ENCODE data around the gene GPX3. TPM values are rescaled to one million over a fixed set of nuclear protein-coding genes. Genes with fewer than 3 reads are reported as not detected.

Gene GPX3
- total RNA-seq, 1 experiment from 2014 or later: 20.4 TPM

GRCh38 chr5:151072630-151073025, 52.2 kb downstream of the GPX3 start:
- DNase-seq: no peak
- Mint-ChIP-seq H3K36me3 (ENCODE audit: insufficient read depth in 1 of 3, low read depth in 3 of 3) (peaks cover 0 to 5% (median 0%) of the 10 kb centered on the region in 3 experiments; a peak in 2 of 7 replicates), H3K4me3 (no peak overlapping the region), H3K9me3 (no peaks in the 10 kb centered on the region), H3K27me3 (ENCODE audit: low read depth) (no peaks in the 10 kb centered on the region), H3K27ac (peak overlapping the region in 2 of 3 experiments; percentile 50 to 70; a peak in 2 of 7 replicates), H3K4me1 (peaks cover 11 to 14% of the 10 kb centered on the region in 2 experiments; a peak in 3 of 4 replicates)
- WGBS (ENCODE audit: extremely low coverage, insufficient read length, low lambda C conversion rate): no CpG with 5 or more reads among the region's 5 CpGs
- Histone ChIP-seq H3K14ac (ENCODE audit: insufficient read depth, low read length) (no peak overlapping the region), H3K18ac (ENCODE audit: insufficient read length, low read depth, low read length) (no peak overlapping the region), H2BK5ac (ENCODE audit: insufficient read length, low read length) (no peak overlapping the region), H3K4ac (ENCODE audit: low read depth, low read length) (no peak overlapping the region), H3T11ph (ENCODE audit: low read length) (no peak overlapping the region), H4K20me1 (ENCODE audit: control insufficient read depth, insufficient read depth, insufficient read length) (no peaks in the 10 kb centered on the region), H3K4me2 (ENCODE audit: insufficient read depth, insufficient read length, low read length) (no peak overlapping the region), H3K23ac (ENCODE audit: insufficient read length, low read depth, low read length) (no peak overlapping the region), H3K9ac (ENCODE audit: extremely low read depth, insufficient read length, low read length) (no peak overlapping the region), H4K91ac (ENCODE audit: insufficient read length, low read depth, low read length) (no peak overlapping the region), H3K56ac (ENCODE audit: insufficient read length, low read depth, low read length) (no peak overlapping the region), H4K8ac (replicated peaks; ENCODE audit: insufficient read length, low read depth, low read length) (no peak overlapping the region), H2AFZ (ENCODE audit: low read length) (no peak overlapping the region), H2AK5ac (ENCODE audit: insufficient read length, low read length) (no peak overlapping the region), H2BK120ac (ENCODE audit: low read depth, low read length, poor library complexity, severe bottlenecking) (no peak overlapping the region), H3K4me1 (ENCODE audit: insufficient read depth, low read length) (no peaks in the 10 kb centered on the region), H2BK15ac (ENCODE audit: low read depth, low read length) (no peak overlapping the region), H3K79me1 (ENCODE audit: insufficient read depth, low read depth, low read length, poor library complexity, severe bottlenecking) (peaks cover 2% of the 10 kb centered on the region), H3K9me3 (ENCODE audit: control insufficient read depth, low read depth, low read length) (no peaks in the 10 kb centered on the region), H3K79me2 (ENCODE audit: insufficient read depth, low read length) (0 out of 2 replicates have a peak, but pooled peaks cover 2% of the 10 kb centered on the region), H3K27ac (ENCODE audit: insufficient read length, low read depth, low read length) (no peak overlapping the region), H2BK12ac (ENCODE audit: insufficient read length, low read depth, low read length) (no peak overlapping the region), H3K23me2 (ENCODE audit: insufficient read length, low read depth, low read length, poor library complexity, severe bottlenecking) (no peaks in the 10 kb centered on the region), H4K5ac (ENCODE audit: insufficient read length, low read depth, low read length) (no peak overlapping the region), H3K27me3 (ENCODE audit: insufficient read depth, low read length) (no peaks in the 10 kb centered on the region), H2BK20ac (ENCODE audit: low read depth, low read length, poor library complexity, severe bottlenecking) (no peak overlapping the region)
- TF ChIP-seq CTCF (conservative IDR thresholded peaks at IDR 0.05): no peak

All from H9 (cell line).